ENCODE results near the gene SLC12A7. TPM values are rescaled to one million over a fixed set of nuclear protein-coding genes. Genes with fewer than 3 reads are reported as not detected.

The SLC12A7 gene
- total and polyA plus RNA-seq, 7 donors = 2.3 to 22.0 (median 4.5) TPM

DNA sequence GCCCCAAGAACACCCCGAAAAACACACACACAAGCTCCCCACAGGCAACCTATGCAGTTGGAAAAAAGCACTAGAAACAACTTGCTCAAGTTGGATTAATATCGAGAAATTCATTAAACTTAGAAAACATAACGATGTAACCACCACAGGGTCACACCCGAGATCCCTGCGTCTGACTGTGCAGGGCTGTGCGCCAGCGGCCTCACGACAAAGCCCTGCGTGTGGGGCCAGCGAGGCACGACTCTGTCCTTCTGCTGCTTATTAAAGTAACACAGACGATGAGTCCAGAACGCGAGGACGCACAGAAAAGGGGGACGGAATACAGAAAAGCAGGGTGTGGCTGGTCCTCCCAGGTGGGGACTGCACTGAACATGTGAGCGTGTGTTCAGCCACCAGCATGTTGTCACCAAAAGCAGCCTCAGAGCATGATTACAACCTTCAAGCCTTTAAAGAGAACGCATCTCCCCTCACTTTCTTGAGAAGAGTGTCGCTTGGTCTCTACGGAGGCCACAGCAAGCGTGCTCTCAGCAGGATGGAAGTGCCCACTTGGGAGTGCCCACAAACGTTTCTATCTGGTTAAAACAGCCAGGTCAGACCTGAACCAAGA is 14.4 kb downstream of the SLC12A7 start:
- intact Hi-C loops (cut with DNase I) = no loop called here

DNA sequence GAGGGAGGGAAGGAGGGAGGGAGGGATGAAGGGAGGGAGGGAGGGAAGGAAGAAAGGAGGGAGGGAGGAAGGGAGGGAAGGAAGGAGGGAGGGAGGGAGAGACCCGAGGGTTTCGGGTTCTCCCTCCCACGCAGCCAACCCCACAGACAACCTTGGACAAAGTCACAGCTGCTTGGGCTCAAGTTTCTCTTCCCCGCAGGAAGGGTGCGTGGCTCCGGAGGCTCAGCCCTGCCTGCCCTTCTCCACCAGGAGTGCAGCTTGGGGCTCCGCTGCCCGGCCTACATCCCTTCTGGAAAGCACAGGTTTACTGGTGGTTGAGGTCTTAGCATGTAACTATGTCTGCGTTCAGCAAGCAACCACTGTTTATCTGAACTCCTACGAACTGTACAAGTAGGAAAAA is 15.0 kb downstream of the SLC12A7 start:
- Histone ChIP-seq H3K27me3 (ENCODE audit: insufficient read depth in 3 of 3, low read length in 2 of 3) (peaks cover 0 to 18% (median 4%) of the 10 kb centered on the region in 3 donors), H3K4me1 (no peaks in the 10 kb centered on the region), H3K9me3 (no peaks in the 10 kb centered on the region), H3K4me3 (no peak overlapping the region), H3K36me3 (ENCODE audit: insufficient read depth in 1 of 2, low read depth in 1 of 2) (peaks cover 0 to 4% of the 10 kb centered on the region in 2 donors), H3K27ac (no peak overlapping the region)
- DNase-seq = no peak
- 42 to 50% (median 44%) methylated on average over 10 of the region's 10 CpGs for WGBS, 3 donors
- intact Hi-C loops (cut with DNase I) = no loop called here
- TF ChIP-seq, protein P1, sequence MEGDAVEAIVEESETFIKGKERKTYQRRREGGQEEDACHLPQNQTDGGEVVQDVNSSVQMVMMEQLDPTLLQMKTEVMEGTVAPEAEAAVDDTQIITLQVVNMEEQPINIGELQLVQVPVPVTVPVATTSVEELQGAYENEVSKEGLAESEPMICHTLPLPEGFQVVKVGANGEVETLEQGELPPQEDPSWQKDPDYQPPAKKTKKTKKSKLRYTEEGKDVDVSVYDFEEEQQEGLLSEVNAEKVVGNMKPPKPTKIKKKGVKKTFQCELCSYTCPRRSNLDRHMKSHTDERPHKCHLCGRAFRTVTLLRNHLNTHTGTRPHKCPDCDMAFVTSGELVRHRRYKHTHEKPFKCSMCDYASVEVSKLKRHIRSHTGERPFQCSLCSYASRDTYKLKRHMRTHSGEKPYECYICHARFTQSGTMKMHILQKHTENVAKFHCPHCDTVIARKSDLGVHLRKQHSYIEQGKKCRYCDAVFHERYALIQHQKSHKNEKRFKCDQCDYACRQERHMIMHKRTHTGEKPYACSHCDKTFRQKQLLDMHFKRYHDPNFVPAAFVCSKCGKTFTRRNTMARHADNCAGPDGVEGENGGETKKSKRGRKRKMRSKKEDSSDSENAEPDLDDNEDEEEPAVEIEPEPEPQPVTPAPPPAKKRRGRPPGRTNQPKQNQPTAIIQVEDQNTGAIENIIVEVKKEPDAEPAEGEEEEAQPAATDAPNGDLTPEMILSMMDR (IDR thresholded peaks at IDR 0.05) = no peak
- ATAC-seq = no peak

More for the DNA sequence above, 14.4 kb downstream of the SLC12A7 start:
- Histone ChIP-seq H3K4me3 (no peak overlapping the region), H3K27ac (no peak overlapping the region), H3K27me3 (ENCODE audit: insufficient read depth in 3 of 3, low read length in 2 of 3) (peaks cover 0 to 18% (median 4%) of the 10 kb centered on the region in 3 donors), H3K36me3 (ENCODE audit: insufficient read depth in 1 of 2, low read depth in 1 of 2) (peaks cover 0 to 4% of the 10 kb centered on the region in 2 donors), H3K4me1 (peaks cover 2% of the 10 kb centered on the region), H3K9me3 (no peaks in the 10 kb centered on the region)
- DNase-seq (no peak), ATAC-seq (no peak)
- 76 to 88% (median 83%) methylated on average over 21 to 22 of the region's 22 CpGs for WGBS, 3 donors
- TF ChIP-seq, protein P1 (IDR thresholded peaks at IDR 0.05) = no peak

DNA sequence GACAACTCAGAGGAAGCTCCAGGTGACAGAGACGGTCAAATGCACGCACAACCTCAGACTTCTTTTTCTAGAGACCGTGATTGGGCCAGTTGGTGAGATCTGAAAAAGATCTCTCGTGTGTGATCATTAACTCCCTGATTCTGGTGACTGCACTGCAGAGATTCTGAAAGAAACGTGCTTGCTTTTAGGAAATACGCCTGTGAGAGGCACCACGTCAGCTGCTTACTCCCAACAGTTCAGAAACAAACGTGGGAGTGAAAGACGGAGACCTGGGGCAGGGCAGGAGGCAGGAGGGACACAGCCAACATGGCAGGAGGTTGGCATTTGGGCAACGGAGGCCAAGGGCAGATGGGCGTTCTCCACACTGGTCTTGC is 15.9 kb downstream of the SLC12A7 start:
- Histone ChIP-seq H3K4me3 (no peak overlapping the region), H3K36me3 (ENCODE audit: insufficient read depth in 1 of 2, low read depth in 1 of 2) (peaks cover 0 to 4% of the 10 kb centered on the region in 2 donors), H3K4me1 (no peaks in the 10 kb centered on the region), H3K9me3 (no peaks in the 10 kb centered on the region), H3K27me3 (ENCODE audit: insufficient read depth in 3 of 3, low read length in 2 of 3) (peaks cover 0 to 18% (median 4%) of the 10 kb centered on the region in 3 donors), H3K27ac (no peak overlapping the region)
- WGBS, 3 donors = 86 to 93% (median 86%) methylated on average over 11 of the region's 11 CpGs
- DNase-seq (no peak), ATAC-seq (no peak)
- intact Hi-C loops (cut with DNase I) = no loop called here
- TF ChIP-seq, protein P1 (IDR thresholded peaks at IDR 0.05) = no peak

DNA sequence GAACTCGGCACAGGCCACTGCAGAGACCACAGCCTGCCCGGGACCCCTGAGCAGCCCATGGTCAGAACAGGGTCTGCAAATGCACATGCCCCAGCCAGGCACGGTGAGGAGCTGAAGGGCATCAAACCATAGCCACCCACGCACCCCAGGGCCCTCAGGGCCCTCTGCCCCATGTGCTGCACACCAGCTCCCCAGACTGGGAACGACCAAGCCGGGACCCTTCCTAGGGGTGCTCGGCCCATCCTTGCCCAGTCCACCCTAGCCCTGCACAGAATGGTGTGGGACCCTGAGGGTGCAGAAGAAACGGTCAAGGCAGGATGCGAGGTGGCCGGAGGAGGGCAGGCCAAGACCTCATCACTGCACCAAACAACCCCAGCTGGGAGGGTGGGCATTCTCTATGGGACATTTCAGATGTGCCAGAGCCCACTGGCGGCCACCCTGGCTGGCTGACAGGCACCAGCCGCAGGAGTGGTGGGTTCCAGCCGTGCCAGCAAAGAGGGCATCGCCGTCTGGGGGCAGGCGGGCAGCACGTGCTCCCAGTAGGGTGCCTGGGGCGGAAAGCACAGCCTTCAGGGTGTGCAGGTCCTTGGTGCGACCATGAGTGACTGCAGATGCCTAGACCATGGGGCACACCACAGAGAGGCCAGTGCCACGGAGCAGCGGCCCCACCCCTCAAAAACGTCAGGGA is 16.4 kb downstream of the SLC12A7 start:
- ATAC-seq (no peak), DNase-seq (no peak)
- no peaks in the 10 kb centered on the region for H3K4me1 ChIP-seq
- peaks cover 0 to 4% of the 10 kb centered on the region in 2 donors for H3K36me3 ChIP-seq (ENCODE audit: insufficient read depth in 1 of 2, low read depth in 1 of 2)
- TF ChIP-seq, protein P1 (IDR thresholded peaks at IDR 0.05) = no peak
- H3K4me3 ChIP-seq = no peak overlapping the region
- H3K27ac ChIP-seq = no peak overlapping the region
- no peaks in the 10 kb centered on the region for H3K9me3 ChIP-seq
- 92 to 93% (median 92%) methylated on average over 20 to 22 of the region's 22 CpGs for WGBS, 3 donors
- peaks cover 0 to 18% (median 4%) of the 10 kb centered on the region in 3 donors for H3K27me3 ChIP-seq (ENCODE audit: insufficient read depth in 3 of 3, low read length in 2 of 3)
- intact Hi-C loops (cut with DNase I) = no loop called here
